ENCODE data around the gene TRAPPC4.
"Not testable (repeated sequence)": the region's sequence is repeated elsewhere in the genome, so short reads cannot be mapped to it uniquely, and the experiment has no call there.

The TRAPPC4 gene

GRCh38 chr11:119055901-119056300 lies 37.3 kb downstream of the TRAPPC4 start:
- Mint-ChIP-seq H3K4me1 (peaks cover 28% of the 10 kb centered on the region), H3K27me3 (no peaks in the 10 kb centered on the region), H3K9me3 (no peaks in the 10 kb centered on the region), H3K4me3 (peak overlapping the region; percentile 93), H3K27ac (peak overlapping the region; percentile 95), H3K36me3 (peaks cover 17% of the 10 kb centered on the region)
- ATAC-seq (ENCODE audit: low read depth) (no peak), DNase-seq (ENCODE audit: low spot score in 2 of 2) (no peak)

- H3K4me1 Mint-ChIP-seq, result peaks cover 25% of the 10 kb centered on the region
- DNase-seq (ENCODE audit: low spot score in 2 of 2) (peak; percentile 41 to 53), ATAC-seq (ENCODE audit: low read depth) (peak; percentile 27)
- peak overlapping the region; percentile 93 for H3K4me3 Mint-ChIP-seq
- H3K27ac Mint-ChIP-seq, result peak overlapping the region; percentile 95
- H3K27me3 Mint-ChIP-seq, result no peaks in the 10 kb centered on the region
- no peaks in the 10 kb centered on the region for H3K9me3 Mint-ChIP-seq
- H3K36me3 Mint-ChIP-seq, result peaks cover 12% of the 10 kb centered on the region
These were observed 37.9 kb downstream of the TRAPPC4 start for GRCh38 chr11:119056421-119056999.

GRCh38 chr11:119057000-119057769 lies 38.6 kb downstream of the TRAPPC4 start, which contains the start of gene HYOU1:
Gene HYOU1 (minus strand): TSS chr11:119057205. CDS start chr11:119056160, 1,045 bp downstream.
- Mint-ChIP-seq H3K27me3 (no peaks in the 10 kb centered on the region), H3K27ac (peak within 1 kb of the TSS; percentile 95), H3K4me1 (peaks cover 21% of the 10 kb centered on the region), H3K36me3 (peaks cover 12% of the 10 kb centered on the region), H3K4me3 (peak within 1 kb of the TSS; percentile 93), H3K9me3 (no peaks in the 10 kb centered on the region)
- DNase-seq (ENCODE audit: low spot score in 2 of 2) (peak; percentile 94 to 96), ATAC-seq (ENCODE audit: low read depth) (peak; percentile 90)

- H3K27ac Mint-ChIP-seq; H3K36me3 Mint-ChIP-seq; H3K9me3 Mint-ChIP-seq; H3K27me3 Mint-ChIP-seq; ATAC-seq (ENCODE audit: low read depth); DNase-seq (ENCODE audit: low spot score in 2 of 2): not testable (repeated sequence)
- Mint-ChIP-seq H3K4me3 (peak overlapping the region; percentile 21), H3K4me1 (peaks cover 19% of the 10 kb centered on the region)
These were observed 40.6 kb downstream of the TRAPPC4 start for GRCh38 chr11:119059128-119059527.

GRCh38 chr11:119061256-119061655 lies 42.7 kb downstream of the TRAPPC4 start:
- H3K9me3 Mint-ChIP-seq, result no peaks in the 10 kb centered on the region
- peaks cover 14% of the 10 kb centered on the region for H3K4me1 Mint-ChIP-seq
- H3K4me3 Mint-ChIP-seq, result no peak overlapping the region
- DNase-seq (ENCODE audit: low spot score in 2 of 2), result no peak
- no peak for ATAC-seq (ENCODE audit: low read depth)
- no peaks in the 10 kb centered on the region for H3K27me3 Mint-ChIP-seq
- H3K27ac Mint-ChIP-seq, result no peak overlapping the region
- H3K36me3 Mint-ChIP-seq, result peaks cover 2% of the 10 kb centered on the region

- ATAC-seq (ENCODE audit: low read depth), result no peak
- H3K36me3 Mint-ChIP-seq, result peaks cover 2% of the 10 kb centered on the region
- H3K27ac Mint-ChIP-seq, result no peak overlapping the region
- no peak overlapping the region for H3K4me3 Mint-ChIP-seq
- H3K27me3 Mint-ChIP-seq, result no peaks in the 10 kb centered on the region
- peaks cover 19% of the 10 kb centered on the region for H3K4me1 Mint-ChIP-seq
- no peak for DNase-seq (ENCODE audit: low spot score in 2 of 2)
- H3K9me3 Mint-ChIP-seq, result no peaks in the 10 kb centered on the region
These were observed 44.2 kb downstream of the TRAPPC4 start for GRCh38 chr11:119062779-119063178.

GRCh38 chr11:119065369-119065768 lies 46.8 kb downstream of the TRAPPC4 start:
- H3K4me1 Mint-ChIP-seq, result peaks cover 19% of the 10 kb centered on the region
- H3K27ac Mint-ChIP-seq, result peak overlapping the region; percentile 72
- peak in 1 of 2 donors; percentile 29 for DNase-seq (ENCODE audit: low spot score in 2 of 2)
- peak; percentile 16 for ATAC-seq (ENCODE audit: low read depth)
- H3K27me3 Mint-ChIP-seq, result no peaks in the 10 kb centered on the region
- H3K4me3 Mint-ChIP-seq, result no peak overlapping the region
- no peaks in the 10 kb centered on the region for H3K9me3 Mint-ChIP-seq
- H3K36me3 Mint-ChIP-seq, result peaks cover 5% of the 10 kb centered on the region

GRCh38 chr11:119067371-119068222 lies 49.0 kb downstream of the TRAPPC4 start, which contains the start of gene VPS11:
Gene VPS11 (plus strand): TSS chr11:119067818. CDS start chr11:119067824, 6 bp downstream.
- Mint-ChIP-seq H3K9me3 (no peaks in the 10 kb centered on the region), H3K36me3 (peaks cover 6% of the 10 kb centered on the region), H3K4me1 (peaks cover 21% of the 10 kb centered on the region), H3K27ac (peak within 1 kb of the TSS; percentile 98), H3K4me3 (peak within 1 kb of the TSS; percentile 93), H3K27me3 (no peaks in the 10 kb centered on the region)
- ATAC-seq (ENCODE audit: low read depth), result peak; percentile 91
- DNase-seq (ENCODE audit: low spot score in 2 of 2), result peak; percentile 88 to 92

Measured in memory B cell (primary cell).